ENCODE data around the gene PKP4.

Gene PKP4

DNA sequence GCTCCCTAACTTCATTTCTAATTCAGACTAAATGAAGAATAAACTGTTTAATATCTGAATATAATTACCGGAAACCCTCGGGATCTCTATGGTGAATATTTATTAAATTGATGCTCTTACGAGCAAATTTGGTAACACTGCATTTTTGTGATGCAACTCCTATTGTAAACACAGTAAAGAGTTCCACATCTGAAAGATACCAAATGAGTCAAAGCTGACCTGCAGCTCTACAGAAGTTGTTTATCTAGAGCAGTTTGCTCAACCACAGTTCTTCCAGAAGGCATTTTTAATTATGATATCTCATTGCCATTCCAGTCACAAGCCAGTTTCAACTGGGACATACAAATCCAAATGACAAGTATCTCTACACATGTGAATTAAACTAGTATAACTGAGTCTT, 129.7 kb downstream of the PKP4 start:
- H3K36me3 ChIP-seq (ENCODE audit: insufficient read depth, low read length): no peaks in the 10 kb centered on the region
- no peak overlapping the region for H3K4me2 ChIP-seq (ENCODE audit: low read length)
- no peaks in the 10 kb centered on the region for H3K27me3 ChIP-seq (ENCODE audit: insufficient read depth, low read length)
- no peaks in the 10 kb centered on the region for H3K9me2 ChIP-seq (ENCODE audit: low read depth, low read length)
- H2AFZ ChIP-seq (ENCODE audit: low read length): no peak overlapping the region
- H3K4me1 ChIP-seq (ENCODE audit: insufficient read depth, low read length, severe bottlenecking): no peaks in the 10 kb centered on the region
- TF ChIP-seq, protein P1, sequence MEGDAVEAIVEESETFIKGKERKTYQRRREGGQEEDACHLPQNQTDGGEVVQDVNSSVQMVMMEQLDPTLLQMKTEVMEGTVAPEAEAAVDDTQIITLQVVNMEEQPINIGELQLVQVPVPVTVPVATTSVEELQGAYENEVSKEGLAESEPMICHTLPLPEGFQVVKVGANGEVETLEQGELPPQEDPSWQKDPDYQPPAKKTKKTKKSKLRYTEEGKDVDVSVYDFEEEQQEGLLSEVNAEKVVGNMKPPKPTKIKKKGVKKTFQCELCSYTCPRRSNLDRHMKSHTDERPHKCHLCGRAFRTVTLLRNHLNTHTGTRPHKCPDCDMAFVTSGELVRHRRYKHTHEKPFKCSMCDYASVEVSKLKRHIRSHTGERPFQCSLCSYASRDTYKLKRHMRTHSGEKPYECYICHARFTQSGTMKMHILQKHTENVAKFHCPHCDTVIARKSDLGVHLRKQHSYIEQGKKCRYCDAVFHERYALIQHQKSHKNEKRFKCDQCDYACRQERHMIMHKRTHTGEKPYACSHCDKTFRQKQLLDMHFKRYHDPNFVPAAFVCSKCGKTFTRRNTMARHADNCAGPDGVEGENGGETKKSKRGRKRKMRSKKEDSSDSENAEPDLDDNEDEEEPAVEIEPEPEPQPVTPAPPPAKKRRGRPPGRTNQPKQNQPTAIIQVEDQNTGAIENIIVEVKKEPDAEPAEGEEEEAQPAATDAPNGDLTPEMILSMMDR (IDR thresholded peaks at IDR 0.05; ENCODE audit: low read length): no peak
- no peak for TF ChIP-seq EZH2 (IDR thresholded peaks at IDR 0.05; ENCODE audit: borderline replicate concordance, low read length)
- no peaks in the 10 kb centered on the region for H3K9me3 ChIP-seq (ENCODE audit: low read length)
- H3F3A ChIP-seq (ENCODE audit: insufficient read depth, low read length): no peaks in the 10 kb centered on the region
- H3K79me2 ChIP-seq (ENCODE audit: insufficient read depth, low read length): no peaks in the 10 kb centered on the region
- H3K27ac ChIP-seq (ENCODE audit: low read depth, low read length, poor library complexity, severe bottlenecking): no peak overlapping the region
- H4K20me1 ChIP-seq (ENCODE audit: insufficient read depth, low read length): no peaks in the 10 kb centered on the region
- no peak overlapping the region for H3K9ac ChIP-seq (ENCODE audit: low read length)
- H3K4me3 ChIP-seq (ENCODE audit: low read depth, low read length, poor library complexity, severe bottlenecking): no peak overlapping the region

DNA sequence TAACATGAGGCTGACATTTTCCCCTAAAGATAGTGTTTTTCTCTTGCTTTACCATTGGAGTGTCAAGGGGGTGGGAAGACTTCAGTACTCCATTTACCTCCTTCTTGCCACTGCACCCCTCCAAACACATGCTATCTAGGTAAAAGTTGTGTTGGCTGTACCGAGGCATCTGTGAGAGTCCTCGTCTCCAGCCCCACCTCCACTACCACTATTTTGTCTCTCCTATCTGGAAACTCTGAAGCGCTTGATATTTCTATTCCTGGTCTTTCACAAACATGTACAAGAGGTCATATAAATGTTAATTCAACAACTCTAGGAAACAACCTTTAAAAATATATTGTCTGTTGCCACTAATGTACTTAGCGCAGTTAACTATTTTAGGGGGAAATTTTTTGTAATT, 132.6 kb downstream of the PKP4 start:
- no peaks in the 10 kb centered on the region for H3K79me2 ChIP-seq (ENCODE audit: insufficient read depth, low read length)
- H3K9ac ChIP-seq (ENCODE audit: low read length): no peak overlapping the region
- H3K27me3 ChIP-seq (ENCODE audit: insufficient read depth, low read length): no peaks in the 10 kb centered on the region
- H3K4me1 ChIP-seq (ENCODE audit: insufficient read depth, low read length, severe bottlenecking): no peaks in the 10 kb centered on the region
- H3K36me3 ChIP-seq (ENCODE audit: insufficient read depth, low read length): no peaks in the 10 kb centered on the region
- TF ChIP-seq EZH2 (IDR thresholded peaks at IDR 0.05; ENCODE audit: borderline replicate concordance, low read length): no peak
- TF ChIP-seq, protein P1 (IDR thresholded peaks at IDR 0.05; ENCODE audit: low read length): no peak
- no peak overlapping the region for H3K27ac ChIP-seq (ENCODE audit: low read depth, low read length, poor library complexity, severe bottlenecking)
- no peaks in the 10 kb centered on the region for H3F3A ChIP-seq (ENCODE audit: insufficient read depth, low read length)
- no peak overlapping the region for H3K4me3 ChIP-seq (ENCODE audit: low read depth, low read length, poor library complexity, severe bottlenecking)
- no peaks in the 10 kb centered on the region for H3K9me2 ChIP-seq (ENCODE audit: low read depth, low read length)
- no peaks in the 10 kb centered on the region for H3K9me3 ChIP-seq (ENCODE audit: low read length)
- no peak overlapping the region for H3K4me2 ChIP-seq (ENCODE audit: low read length)
- H4K20me1 ChIP-seq (ENCODE audit: insufficient read depth, low read length): no peaks in the 10 kb centered on the region
- H2AFZ ChIP-seq (ENCODE audit: low read length): no peak overlapping the region

DNA sequence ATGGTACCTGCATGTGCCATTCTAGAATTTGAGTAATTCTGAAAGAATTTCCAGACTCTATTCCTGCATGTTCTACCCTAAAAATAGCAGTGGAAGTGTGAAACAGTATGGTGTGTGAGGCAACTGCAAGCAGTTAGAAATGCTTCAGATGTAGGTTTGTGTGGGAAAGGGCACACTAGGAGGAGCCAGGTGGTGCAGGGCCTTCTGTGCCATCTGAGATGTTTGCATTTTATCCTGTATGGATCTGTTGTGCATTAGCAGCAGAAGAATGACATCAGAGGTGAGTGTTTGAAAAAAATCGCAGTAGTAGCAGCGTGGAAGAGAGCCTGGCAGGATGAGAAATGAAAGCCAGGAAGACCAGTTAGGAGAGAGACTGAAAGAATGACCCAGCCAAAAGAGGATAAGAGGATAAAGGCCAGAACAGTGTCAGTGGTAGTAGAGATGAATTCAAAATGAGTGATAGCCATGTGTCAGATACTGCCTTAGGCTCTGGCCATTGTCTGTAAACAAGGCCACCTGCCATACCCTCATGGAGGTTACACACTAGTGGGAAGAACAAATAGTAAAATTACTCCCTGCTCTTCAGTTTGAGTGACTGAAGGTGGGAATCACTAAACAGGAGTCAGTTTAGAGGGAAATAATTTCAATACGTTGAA, 142.2 kb downstream of the PKP4 start:
- no peaks in the 10 kb centered on the region for H3K9me3 ChIP-seq (ENCODE audit: low read length)
- no peak overlapping the region for H3K4me3 ChIP-seq (ENCODE audit: low read depth, low read length, poor library complexity, severe bottlenecking)
- H3K27ac ChIP-seq (ENCODE audit: low read depth, low read length, poor library complexity, severe bottlenecking): no peak overlapping the region
- H3K4me1 ChIP-seq (ENCODE audit: insufficient read depth, low read length, severe bottlenecking): no peaks in the 10 kb centered on the region
- no peak overlapping the region for H2AFZ ChIP-seq (ENCODE audit: low read length)
- no peaks in the 10 kb centered on the region for H4K20me1 ChIP-seq (ENCODE audit: insufficient read depth, low read length)
- H3K9ac ChIP-seq (ENCODE audit: low read length): no peak overlapping the region
- H3K4me2 ChIP-seq (ENCODE audit: low read length): no peak overlapping the region
- H3K79me2 ChIP-seq (ENCODE audit: insufficient read depth, low read length): no peaks in the 10 kb centered on the region
- no peaks in the 10 kb centered on the region for H3F3A ChIP-seq (ENCODE audit: insufficient read depth, low read length)
- TF ChIP-seq, protein P1 (IDR thresholded peaks at IDR 0.05; ENCODE audit: low read length): no peak
- no peak for TF ChIP-seq EZH2 (IDR thresholded peaks at IDR 0.05; ENCODE audit: borderline replicate concordance, low read length)
- no peaks in the 10 kb centered on the region for H3K36me3 ChIP-seq (ENCODE audit: insufficient read depth, low read length)
- no peaks in the 10 kb centered on the region for H3K27me3 ChIP-seq (ENCODE audit: insufficient read depth, low read length)
- no peaks in the 10 kb centered on the region for H3K9me2 ChIP-seq (ENCODE audit: low read depth, low read length)
